Activated naive CD4-positive, alpha-beta T cell treated with anti-CD3 and anti-CD28 coated beads, Interleukin-2, amount 10 ng/mL, durations not matched to agents 5 hours and 36 hours (primary cell): ENCODE measurements around the gene SPN. TPM values are rescaled to one million over a fixed set of nuclear protein-coding genes. Genes with fewer than 3 reads are reported as not detected.

Experiments used
- total RNA-seq, 2 experiments: library from RNA; stranded (reverse); gene quantifications; one replicate each; pipeline ENCODE4 v1.2.3, GENCODE V29; 2021

The SPN gene, protein sequence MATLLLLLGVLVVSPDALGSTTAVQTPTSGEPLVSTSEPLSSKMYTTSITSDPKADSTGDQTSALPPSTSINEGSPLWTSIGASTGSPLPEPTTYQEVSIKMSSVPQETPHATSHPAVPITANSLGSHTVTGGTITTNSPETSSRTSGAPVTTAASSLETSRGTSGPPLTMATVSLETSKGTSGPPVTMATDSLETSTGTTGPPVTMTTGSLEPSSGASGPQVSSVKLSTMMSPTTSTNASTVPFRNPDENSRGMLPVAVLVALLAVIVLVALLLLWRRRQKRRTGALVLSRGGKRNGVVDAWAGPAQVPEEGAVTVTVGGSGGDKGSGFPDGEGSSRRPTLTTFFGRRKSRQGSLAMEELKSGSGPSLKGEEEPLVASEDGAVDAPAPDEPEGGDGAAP
- 100 to 1,000 TPM; 336 to 352 TPM for total RNA-seq

GRCh38 chr16:29663016-29663806 lies at the start of gene SPN:
Gene SPN, plus strand, starts transcription at chr16:29663247. Its CDS starts 482 bp downstream, at chr16:29663729.

GRCh38 chr16:29678691-29679267 lies 15.7 kb downstream of the SPN start, which contains the start of gene QPRT:
Gene QPRT, plus strand, starts transcription at chr16:29679180. Its CDS starts 18 bp downstream, at chr16:29679198.

Other genes starting within 250 kb of the SPN start
- gene BOLA2, start 208.9 kb upstream of the SPN start, total RNA-seq: 1 to 10 TPM; 6.1 to 9.9 TPM
- 10 to 100 TPM; 38.9 to 43.3 TPM for gene SLX1B, start 208.7 kb upstream of the SPN start, total RNA-seq
- gene SULT1A4, start 203.3 kb upstream of the SPN start, total RNA-seq: 1 to 10 TPM; 2.1 to 3.6 TPM
- gene NPIPB12, start 156.8 kb upstream of the SPN start, total RNA-seq: 10 to 100 TPM; 39.2 to 56.4 TPM
- 1 to 10 TPM; 3.8 to 3.9 TPM for gene QPRT, start 15.9 kb downstream of the SPN start, total RNA-seq
- 100 to 1,000 TPM; 114 to 115 TPM for gene C16orf54, start 82.7 kb downstream of the SPN start, total RNA-seq
- not detected for gene ZG16, start 115.0 kb downstream of the SPN start, total RNA-seq
- 100 to 1,000 TPM; 164 to 172 TPM for gene KIF22, start 127.5 kb downstream of the SPN start, total RNA-seq
- gene MAZ, start 143.3 kb downstream of the SPN start, total RNA-seq: 100 to 1,000 TPM; 378 to 401 TPM
- under 1 TPM; 0.58 to 0.98 TPM for gene PRRT2, start 148.9 kb downstream of the SPN start, total RNA-seq
- gene PAGR1, start 152.9 kb downstream of the SPN start, total RNA-seq: 10 to 100 TPM; 28.0 to 28.1 TPM
- gene MVP, start 157.2 kb downstream of the SPN start, total RNA-seq: 100 to 1,000 TPM; 177 to 178 TPM
- gene CDIPT, start 200.0 kb downstream of the SPN start, total RNA-seq: 10 to 100 TPM; 57.3 to 59.6 TPM
- gene SEZ6L2, start 236.3 kb downstream of the SPN start, total RNA-seq: not detected
- gene ASPHD1, start 237.2 kb downstream of the SPN start, total RNA-seq: not detected